HG03378 (cell line): Measurements from ENCODE around the gene CNRIP1.

Experiments
- ATAC-seq: cut with Tn5 transposase; IDR thresholded peaks from one replicate; pipeline ENCODE4 v1.9.1; 2021; ENCODE audit warnings: mild to moderate bottlenecking, moderate library complexity; ENCODE audit not compliant: unreplicated experiment

CNRIP1 gene

DNA sequence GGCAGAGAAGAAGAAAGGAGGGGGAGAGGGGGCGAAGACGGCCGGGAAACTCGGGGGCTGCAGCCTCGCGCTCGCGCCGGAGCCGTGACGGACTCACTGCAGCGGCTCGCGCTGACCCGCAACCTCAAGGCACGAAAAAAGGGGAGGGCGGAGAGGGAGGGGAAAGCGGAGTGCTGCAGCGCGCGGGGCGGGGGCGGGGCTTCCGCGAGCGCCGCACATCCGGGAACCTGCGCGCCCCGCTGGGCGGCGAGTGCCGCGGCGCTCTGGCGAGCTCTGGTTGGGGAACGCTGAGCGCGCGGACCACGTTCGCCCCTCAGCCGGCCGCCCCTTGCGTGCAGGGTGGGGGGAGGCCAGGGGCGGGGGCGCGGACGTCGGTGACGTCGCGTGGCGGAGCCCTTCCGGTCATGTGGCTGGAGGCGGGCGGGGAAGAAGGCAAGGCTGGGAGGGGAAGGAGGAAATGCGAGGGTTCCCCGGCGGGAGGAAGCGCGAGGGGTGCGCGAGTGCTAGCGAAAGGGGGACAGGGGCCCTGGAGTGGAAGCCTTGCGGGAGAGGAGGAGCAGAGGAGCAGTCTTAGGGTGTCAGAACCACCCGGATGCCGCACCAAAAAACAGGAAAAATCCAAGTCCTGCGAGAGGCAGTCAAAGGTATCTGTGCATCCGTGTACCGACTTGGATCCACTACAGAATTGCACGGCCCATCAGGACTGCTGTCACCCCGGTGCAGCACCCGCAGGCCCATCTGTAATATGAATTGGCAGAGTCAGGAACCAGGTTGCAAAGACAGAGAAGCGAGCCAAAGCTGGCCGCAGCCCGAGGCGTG is 67.1 kb downstream of the CNRIP1 start, which contains the start of gene PPP3R1:
TSS of gene PPP3R1 (minus strand) at position 133 of the 819 bp plus-strand sequence. CDS start 405 bp downstream, outside the sequence.
- peak; percentile 64 for ATAC-seq

DNA sequence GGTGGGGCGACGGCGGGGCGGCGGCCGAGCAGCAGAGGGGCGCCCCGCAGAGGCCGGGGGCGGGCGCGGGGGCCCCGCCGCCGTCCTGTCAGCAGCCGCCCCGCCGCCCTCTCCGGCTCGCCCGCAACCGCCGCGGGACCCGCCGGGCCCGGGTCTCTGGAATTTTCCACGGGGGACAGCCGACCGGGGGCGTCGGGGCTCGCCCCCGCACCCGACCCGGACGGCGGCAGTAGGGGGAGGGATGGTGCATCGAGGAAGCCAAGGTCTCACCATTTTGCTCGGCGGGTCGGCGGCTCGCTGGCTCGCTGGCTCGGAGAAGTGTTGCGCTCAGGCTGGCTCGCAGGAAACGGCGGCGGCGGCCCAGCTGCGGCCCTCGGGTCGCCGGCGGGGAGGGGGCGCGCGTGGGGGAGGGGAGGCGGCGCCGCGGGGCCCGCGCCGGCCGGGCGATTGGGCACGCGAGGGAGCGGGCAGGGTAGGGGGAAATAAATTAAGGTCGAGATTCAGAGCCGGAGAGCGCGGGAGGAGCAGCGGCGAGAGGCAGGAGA is 67.8 kb downstream of the CNRIP1 start:
- no peak for ATAC-seq

DNA sequence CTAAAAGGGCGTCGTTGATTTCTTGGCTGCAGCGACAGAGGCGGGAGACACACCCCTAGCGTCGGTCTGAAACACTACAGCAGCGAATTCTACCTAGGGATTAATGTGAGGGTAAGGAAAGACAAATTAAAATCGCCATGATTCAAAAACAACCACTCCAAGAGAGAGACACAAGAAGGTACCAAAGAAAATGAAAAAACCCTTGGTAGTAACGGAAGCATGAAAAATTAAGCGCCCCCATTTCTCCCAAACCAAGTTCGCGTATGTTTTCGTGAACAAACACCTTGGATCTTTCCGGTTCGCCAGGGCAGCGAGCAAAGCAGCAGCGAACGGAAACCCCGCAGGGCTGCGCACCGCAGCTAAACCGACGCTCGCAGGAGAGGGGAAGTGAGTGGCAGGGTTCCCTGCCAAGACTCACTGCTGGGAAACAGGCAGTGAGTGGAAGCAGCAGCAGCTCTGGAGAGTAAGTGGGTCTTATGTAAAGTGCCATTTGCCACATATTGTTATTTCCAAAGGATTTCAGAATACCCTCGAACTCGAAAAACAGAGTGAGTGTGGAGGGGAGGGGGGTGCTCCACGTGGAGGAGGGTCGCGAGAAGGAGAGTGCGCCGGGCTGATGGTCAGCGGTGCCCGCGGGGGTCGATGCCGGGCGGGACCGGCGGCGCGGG is 68.4 kb downstream of the CNRIP1 start:
- peak; percentile 66 for ATAC-seq

DNA sequence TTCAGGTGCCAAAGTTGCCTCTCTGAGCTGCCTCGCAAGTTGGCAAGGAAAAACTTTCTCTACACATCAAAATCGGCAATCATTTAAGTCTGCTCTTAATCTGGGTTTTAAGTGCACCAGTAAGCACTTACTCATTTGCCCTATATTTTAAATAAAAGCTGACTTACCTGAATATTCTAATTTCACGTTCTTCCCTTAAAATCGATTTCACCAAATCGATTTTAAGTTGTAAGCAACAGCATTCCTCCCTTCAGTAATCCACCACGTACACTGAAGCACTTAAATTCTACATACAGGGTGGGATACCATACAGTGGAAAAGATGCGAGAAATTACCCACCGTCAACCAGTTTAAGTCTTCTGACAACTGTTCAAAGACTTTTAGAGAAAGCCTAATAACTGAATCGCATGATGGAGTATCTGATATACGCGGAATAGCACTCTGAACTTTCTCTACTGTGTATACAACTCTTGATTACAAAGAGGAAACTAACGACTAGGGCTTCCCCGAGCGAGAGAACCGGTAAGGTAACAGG is 69.0 kb downstream of the CNRIP1 start:
- ATAC-seq: no peak

DNA sequence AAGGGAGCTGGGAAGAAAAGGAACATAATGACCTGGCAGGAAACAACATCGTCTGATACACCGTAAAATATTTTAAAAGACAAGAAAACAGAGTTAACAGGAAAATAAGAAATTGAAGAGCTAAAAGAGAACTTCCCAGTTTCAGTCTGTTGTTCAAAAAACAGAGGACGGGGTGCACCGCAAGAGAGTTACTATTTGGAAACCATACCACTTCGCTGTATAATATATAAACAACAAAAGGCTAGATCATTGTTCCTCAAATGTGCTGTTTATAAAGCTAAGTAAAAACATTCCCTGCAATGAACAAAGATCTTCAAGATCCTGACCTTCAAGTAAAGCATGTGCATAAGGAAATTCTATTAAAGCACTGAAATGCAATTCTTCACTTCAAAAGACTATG is 69.6 kb downstream of the CNRIP1 start:
- ATAC-seq: no peak

DNA sequence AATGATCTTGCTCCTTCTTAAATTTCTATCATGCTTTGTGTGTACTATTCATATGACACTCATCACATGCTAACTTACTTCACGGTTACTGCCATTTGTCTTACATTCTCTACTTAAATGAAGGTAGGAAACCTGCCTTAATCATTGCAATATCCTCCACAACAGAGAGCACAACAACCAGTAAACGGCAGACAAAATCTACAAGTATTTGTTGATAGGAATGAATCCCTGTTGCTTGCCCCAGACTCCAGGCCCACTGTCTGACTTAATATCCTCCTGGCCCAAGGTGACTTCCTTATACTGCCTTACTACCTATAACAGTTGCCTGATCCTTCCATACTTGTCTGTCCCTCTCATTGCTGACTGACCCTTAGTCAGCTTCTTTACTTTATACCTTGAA is 70.9 kb downstream of the CNRIP1 start:
- ATAC-seq: no peak

DNA sequence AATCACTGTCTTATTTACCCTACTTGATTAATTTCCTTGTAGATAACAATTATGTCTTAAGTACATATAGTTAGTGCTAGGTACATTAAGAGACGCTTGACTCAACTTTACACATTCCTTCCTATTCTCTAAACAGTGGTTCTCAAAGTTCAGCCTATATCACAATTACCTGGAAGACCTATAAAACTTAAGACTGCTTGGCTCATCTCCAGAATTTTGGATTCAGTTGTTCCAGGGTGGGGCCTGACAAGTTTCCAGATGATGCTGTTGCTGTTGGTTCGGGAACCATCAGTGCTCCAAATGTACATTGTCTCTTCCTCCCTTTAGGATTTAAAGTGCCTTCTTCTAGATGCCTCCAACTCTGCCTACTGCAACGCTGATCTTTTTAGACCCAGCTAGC is 71.4 kb downstream of the CNRIP1 start:
- ATAC-seq: no peak

DNA sequence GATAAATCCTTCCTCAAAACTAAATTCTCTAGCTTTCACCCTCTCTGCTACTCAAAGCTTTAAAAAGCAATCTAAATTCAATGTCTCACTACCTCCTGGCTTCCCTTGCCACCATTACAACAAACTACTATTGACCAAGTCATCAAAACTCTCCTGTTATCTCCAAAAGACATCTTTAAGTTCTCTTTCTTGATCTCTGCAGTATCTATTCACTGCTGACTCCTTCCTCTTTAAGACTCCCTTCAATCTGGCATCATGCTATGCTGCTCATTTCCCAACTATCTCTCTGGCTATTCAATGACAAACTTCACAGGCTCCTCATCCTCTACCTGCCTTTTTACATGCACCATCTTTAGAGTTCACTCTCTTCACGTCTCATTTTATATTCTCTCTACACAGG is 73.4 kb downstream of the CNRIP1 start:
- no peak for ATAC-seq

DNA sequence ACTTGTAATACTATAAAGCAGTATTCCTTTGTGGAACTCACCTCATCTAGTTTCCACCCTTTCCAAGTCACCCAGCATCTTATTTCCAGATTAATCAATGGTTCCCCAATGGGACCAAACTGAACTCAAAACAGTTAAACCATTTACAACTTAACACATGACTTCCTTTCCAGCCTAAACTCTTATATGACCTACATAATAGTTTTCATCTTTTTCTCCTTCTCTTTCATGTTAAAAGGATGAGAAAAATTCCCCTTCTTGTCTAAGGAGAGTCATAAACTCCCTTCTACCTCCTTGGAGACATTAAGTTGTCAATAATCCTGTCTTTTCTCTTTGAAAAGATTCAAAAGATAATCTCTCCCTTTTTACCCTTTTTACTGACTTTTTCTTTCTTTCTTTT is 74.1 kb downstream of the CNRIP1 start:
- ATAC-seq: no peak

DNA sequence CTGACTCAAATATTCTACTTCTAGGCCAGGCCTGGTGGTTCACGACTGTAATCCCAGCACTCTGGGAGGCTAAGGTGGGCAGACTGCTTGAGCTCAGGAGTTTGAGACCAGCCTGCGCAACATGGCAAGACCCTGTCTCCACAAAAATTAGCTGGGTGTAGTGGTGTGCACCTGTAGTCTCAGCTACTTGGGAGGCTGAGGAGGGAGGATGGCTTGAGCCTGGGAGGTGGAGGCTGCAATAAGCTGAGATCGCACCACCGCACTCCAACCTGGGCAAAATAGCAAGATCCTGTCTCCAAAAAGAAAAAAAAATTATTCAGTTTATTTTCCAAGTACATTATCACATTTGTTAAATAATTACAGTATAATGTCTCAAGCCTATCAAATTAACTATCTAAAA is 74.7 kb downstream of the CNRIP1 start:
- ATAC-seq: no peak

DNA sequence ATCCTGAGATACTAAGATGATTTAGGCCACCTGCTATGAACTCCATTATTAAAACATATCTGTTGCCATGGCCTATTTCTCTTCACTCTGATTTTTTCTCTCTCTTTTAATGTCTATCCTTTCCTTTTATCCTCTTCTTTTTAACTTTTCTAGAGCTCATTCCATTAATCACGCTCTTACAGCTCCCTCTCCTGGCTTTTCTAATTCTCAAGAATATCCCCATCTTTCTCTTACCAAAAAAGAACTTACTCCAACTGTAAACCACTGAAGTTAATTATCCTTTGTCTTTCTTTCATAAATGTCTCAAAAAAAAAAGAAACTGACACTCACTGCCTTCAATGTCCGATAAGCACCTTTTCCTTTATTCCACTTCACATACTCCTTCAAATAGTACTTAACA is 75.3 kb downstream of the CNRIP1 start:
- no peak for ATAC-seq
